ENCODE measurements around the gene SOD2.
"Not testable (repeated sequence)": the region's sequence is repeated elsewhere in the genome, so short reads cannot be mapped to it uniquely, and the experiment has no call there.

SOD2 gene

DNA sequence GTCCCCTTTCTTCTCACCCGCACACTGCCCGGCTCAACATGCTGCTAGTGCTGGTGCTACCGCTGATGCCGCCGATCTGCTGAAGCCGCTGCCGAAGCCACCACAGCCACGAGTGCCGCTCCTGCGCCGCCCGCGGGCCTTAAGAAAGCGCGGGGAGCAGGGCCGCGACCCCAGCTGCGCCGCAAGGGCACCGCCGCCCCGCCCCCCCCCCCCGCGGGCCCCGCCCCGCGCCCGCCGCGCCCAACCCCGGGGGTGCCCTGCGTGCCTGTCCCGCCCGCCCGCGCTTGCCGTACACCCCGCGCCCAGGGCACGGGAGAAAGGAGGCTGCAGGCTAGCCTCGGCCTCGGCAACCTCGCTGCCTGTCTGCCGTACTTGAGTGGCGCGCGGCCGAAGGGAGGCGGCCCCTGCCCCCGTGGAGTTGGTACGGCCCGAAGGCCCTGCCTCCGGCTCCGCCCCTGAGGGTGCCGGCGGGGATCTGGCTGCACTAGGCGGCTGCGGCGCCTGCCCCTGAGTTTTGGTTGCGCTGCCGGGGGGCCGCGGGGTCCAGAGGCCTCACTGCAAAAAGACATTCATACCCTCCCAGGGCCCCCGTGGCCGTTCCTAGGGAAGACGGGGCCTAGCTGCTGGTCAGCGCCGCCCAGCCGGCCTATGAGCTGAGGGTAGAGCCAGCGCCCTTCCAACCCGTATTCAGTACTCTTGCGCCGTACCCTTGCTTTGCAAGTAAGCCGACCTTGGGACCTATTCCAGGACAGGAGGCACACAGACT lies at the start of gene SOD2:
Gene SOD2, minus strand, starts transcription at position 114 of the 766 bp plus-strand sequence. Its CDS starts 74 bp downstream, at position 40.
- DNase-seq = peak; percentile 85 to 91

GRCh38 chr6:159742165-159742564 lies 49.1 kb upstream of the SOD2 start:
- DNase-seq = no peak

- DNase-seq = no peak
Measured at GRCh38 chr6:159739341-159739740, 46.3 kb upstream of the SOD2 start.

- DNase-seq = no peak
Measured at GRCh38 chr6:159736908-159737307, 43.9 kb upstream of the SOD2 start.

GRCh38 chr6:159733395-159733794 lies 40.4 kb upstream of the SOD2 start:
- not testable (repeated sequence) for DNase-seq

GRCh38 chr6:159732550-159732949 lies 39.5 kb upstream of the SOD2 start:
- not testable (repeated sequence) for DNase-seq

DNA sequence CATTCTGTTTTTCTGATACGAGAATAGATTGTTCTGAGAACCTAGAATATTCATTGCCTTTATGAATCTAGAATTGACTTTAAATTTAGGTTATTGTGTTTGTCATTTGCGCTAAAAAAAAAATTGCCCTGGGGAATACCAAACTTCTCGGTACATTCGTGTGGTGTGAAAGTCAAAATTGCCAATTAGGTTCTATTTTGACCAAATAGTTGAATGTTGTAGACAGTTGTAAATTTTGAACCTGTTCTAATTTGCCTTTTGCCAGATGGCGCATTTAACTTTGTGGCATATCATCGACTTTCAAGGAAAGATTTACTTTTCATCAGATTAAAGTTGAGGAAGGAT lies 37.3 kb upstream of the SOD2 start:
- no peak for DNase-seq

GRCh38 chr6:159729598-159730331 lies 36.7 kb upstream of the SOD2 start:
- peak in 1 of 2 experiments; percentile 12 for DNase-seq

- DNase-seq = peak in 1 of 2 experiments; percentile 19
Measured at GRCh38 chr6:159728531-159728964, 35.5 kb upstream of the SOD2 start.

GRCh38 chr6:159727717-159728445 lies 34.8 kb upstream of the SOD2 start:
- peak in 1 of 2 experiments; percentile 52 for DNase-seq

GRCh38 chr6:159726918-159727716 lies 34.1 kb upstream of the SOD2 start, which contains the start of gene WTAP:
WTAP (plus strand) TSS chr6:159727506; CDS start chr6:159736266, 8,760 bp downstream.
- peak; percentile 97 to 99 for DNase-seq

DNA sequence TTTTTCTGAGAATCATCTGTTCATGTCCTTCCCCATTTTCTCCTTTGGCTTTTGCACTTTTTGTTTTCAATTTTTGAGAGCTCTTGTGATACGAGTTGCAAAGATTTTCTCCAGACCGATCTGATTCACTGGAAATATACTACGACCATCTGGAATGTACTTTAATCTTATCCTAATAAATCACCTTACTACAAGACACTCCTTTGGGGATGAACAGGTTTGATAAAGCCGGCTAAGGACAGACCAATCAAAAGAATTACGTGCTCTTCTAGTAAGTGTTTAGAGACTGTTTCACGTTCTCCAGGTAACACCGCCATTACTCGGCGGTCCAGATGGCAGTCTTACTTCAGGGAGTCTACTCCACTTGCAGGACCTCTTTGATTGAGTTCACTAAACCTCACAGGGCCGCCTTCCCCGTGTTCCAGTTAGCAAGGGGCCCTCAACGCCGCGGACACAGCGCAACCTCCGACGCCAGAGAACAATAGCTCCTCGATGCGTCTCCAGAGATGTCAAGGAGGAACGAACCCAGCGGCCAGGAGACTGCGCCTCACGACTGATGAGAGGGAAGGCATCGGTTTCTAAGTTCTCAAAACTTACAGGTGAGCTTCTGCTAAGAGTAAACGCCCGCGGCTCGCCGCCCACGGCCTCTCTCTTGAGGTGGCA lies 33.3 kb upstream of the SOD2 start:
- peak; percentile 90 to 92 for DNase-seq

- not testable (repeated sequence) for DNase-seq
Measured at GRCh38 chr6:159725208-159725607, 32.2 kb upstream of the SOD2 start.

DNA sequence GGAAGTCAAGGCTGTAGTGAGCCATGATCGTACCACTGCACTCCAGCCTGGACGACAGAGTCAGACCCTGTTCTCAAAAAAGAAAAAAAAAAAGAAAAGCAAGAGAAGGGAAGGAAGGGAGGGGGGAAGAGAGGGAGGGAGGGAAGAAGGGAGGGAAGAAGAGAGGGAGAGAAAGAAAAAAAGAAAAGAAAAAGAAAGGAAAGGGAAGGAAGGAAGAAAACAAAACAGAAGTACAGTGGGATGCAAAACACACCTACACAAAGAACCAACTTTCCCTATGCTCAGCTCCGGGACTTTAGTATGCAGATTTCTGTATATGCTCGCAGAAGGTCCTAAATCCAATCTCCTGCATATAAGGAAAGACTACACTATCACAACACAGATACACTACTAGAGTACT lies 31.7 kb upstream of the SOD2 start:
- no peak for DNase-seq

DNA sequence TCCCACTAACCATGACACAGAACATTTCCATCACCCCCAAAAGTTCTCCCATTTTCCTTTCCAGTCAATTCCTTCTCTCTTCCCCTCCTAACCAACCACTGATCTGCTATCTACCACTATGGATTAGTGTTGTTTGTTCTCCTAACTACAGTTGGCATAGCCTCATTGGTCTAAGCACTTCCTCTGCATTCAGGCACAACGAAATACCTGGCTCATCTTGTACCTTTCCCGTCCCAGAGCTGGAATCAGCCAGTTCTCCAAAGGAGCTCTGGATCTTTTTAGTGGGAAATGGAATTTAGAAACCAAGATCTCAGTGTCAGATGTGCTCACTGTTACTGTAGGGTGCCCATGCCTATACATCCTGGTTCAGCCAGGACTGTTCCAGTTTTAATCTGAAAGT lies 30.2 kb upstream of the SOD2 start:
- no peak for DNase-seq

DNA sequence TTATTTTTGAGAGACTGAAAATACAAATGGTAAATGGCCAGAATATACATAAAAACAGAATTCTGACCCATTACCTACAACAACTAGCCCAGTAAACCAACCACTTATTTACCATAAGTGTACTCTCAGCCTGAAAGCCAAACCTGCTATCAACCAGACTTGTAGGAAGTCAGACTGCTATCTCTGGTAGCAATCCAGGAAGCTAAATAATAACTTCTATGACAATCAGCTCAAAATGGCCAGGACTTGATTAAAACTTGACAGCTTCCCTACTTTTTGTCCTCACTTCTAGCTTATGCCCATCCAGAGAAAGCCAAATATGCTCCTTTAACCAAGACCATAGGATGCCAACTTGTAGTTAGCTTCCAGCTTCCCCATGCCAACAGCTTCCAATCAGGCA lies 29.6 kb upstream of the SOD2 start:
- no peak for DNase-seq

GRCh38 chr6:159721981-159722380 lies 28.9 kb upstream of the SOD2 start:
- DNase-seq = not testable (repeated sequence)

GRCh38 chr6:159720708-159721107 lies 27.7 kb upstream of the SOD2 start:
- DNase-seq = peak; percentile 26 to 60

DNA sequence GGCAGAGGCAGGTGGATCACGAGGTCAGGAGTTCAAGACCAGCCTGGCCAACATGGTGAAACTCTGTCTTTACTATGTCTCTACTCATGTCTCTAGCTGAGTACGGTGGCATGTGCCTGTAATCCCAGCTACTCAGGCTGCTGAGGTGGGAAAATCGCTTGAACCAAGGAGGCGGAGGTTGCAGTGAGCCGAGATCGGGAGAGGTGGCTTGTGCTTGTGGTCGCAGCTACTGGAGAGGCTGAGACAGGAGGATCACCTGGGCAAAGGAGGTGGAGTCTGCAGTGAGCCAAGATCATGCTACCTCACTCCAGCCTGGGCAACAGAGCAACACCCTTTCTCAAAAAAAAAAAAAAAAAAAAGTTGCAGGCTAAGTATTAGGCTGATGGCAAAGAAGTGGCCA lies 26.2 kb upstream of the SOD2 start:
- DNase-seq = no peak

DNA sequence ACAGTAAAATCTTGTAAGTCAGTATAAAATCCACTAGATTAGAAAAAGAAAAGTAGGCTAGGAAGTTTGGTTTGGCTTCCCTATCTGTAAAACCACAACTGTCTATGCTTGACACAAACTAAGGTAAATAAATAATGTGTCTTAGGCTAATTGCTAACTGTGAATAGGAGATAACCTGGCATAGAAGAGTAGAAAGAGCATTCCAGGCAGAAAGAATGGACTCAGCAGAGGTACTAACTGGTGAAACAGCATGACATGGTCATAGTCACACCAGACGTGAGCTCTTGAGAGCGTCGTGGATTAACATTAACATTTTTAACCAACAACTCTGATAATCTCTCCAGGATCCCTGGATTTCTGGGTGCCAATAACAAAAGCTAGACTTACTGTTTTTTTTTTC lies 25.6 kb upstream of the SOD2 start:
- DNase-seq = peak in 1 of 2 experiments; percentile 13

- peak; percentile 21 to 43 for DNase-seq
Measured at GRCh38 chr6:159716247-159717096, 23.4 kb upstream of the SOD2 start.
